HG02588 (cell line): ENCODE data around the gene PRKCSH.
"Not testable (repeated sequence)": the region's sequence is repeated elsewhere in the genome, so short reads cannot be mapped to it uniquely, and the experiment has no call there.

Source experiments
- ATAC-seq: cut with Tn5 transposase; IDR thresholded peaks from one replicate; pipeline ENCODE4 v1.9.1; 2021; ENCODE audit warnings: mild to moderate bottlenecking, moderate library complexity; ENCODE audit not compliant: unreplicated experiment

The PRKCSH gene

GRCh38 chr19:11448410-11448809 lies 13.0 kb downstream of the PRKCSH start:
- no peak for ATAC-seq

- ATAC-seq, result no peak
Measured at GRCh38 chr19:11448923-11449554, 13.6 kb downstream of the PRKCSH start.

GRCh38 chr19:11450570-11451326 lies 15.3 kb downstream of the PRKCSH start:
- no peak for ATAC-seq

- ATAC-seq, result no peak
Measured at GRCh38 chr19:11451327-11451870, 16.0 kb downstream of the PRKCSH start.

- no peak for ATAC-seq
Measured at GRCh38 chr19:11451871-11452619, 16.6 kb downstream of the PRKCSH start.

- ATAC-seq, result no peak
Measured at GRCh38 chr19:11452620-11453310, 17.3 kb downstream of the PRKCSH start.

- ATAC-seq, result no peak
Measured at GRCh38 chr19:11453468-11454341, 18.3 kb downstream of the PRKCSH start.

- not testable (repeated sequence) for ATAC-seq
Measured at GRCh38 chr19:11455233-11455554, 19.8 kb downstream of the PRKCSH start.

GRCh38 chr19:11456659-11457058 lies 21.2 kb downstream of the PRKCSH start:
- no peak for ATAC-seq

- no peak for ATAC-seq
Measured at GRCh38 chr19:11457115-11457514, 21.7 kb downstream of the PRKCSH start.

GRCh38 chr19:11457831-11458230 lies 22.4 kb downstream of the PRKCSH start:
- ATAC-seq, result no peak

GRCh38 chr19:11458236-11458900 lies 22.9 kb downstream of the PRKCSH start:
- ATAC-seq, result no peak

- not testable (repeated sequence) for ATAC-seq
Measured at GRCh38 chr19:11458912-11459311, 23.5 kb downstream of the PRKCSH start.

GRCh38 chr19:11460207-11460606 lies 24.8 kb downstream of the PRKCSH start:
- ATAC-seq, result no peak

- ATAC-seq, result no peak
Measured at GRCh38 chr19:11461453-11461852, 26.0 kb downstream of the PRKCSH start.

GRCh38 chr19:11463391-11463790 lies 28.0 kb downstream of the PRKCSH start:
- no peak for ATAC-seq

- no peak for ATAC-seq
Measured at GRCh38 chr19:11464333-11465265, 29.2 kb downstream of the PRKCSH start.

GRCh38 chr19:11465600-11465999 lies 30.2 kb downstream of the PRKCSH start:
- no peak for ATAC-seq
